Measurements from ENCODE around the gene CACNA1H.

DNA sequence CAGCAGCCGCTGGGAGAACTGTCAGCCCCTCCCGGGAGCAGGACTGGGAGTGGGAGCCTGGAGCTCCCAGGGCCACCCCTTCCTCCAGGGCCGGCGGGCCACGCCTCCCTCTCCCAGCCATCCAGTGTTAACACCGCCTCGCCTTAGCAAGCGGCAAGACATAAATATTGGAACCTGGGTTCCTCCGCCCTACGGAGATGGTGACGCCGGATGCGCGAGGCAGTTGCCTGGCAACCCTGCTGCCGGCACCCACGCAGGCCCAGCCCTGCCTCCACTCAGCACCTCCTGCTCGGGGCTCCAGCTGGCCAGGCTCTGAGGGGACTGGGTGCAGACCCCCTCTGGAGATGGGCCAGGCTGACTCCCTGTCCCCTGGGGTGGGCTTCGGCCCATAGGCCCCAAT, 27.4 kb upstream of the CACNA1H start:
- TF ChIP-seq POLR2AphosphoS5 (IDR thresholded peaks at IDR 0.05) = no peak
- TF ChIP-seq CTCF (IDR thresholded peaks at IDR 0.05) = no peak
- TF ChIP-seq POLR2A (IDR thresholded peaks at IDR 0.05) = no peak
- no peak for TF ChIP-seq EP300 (IDR thresholded peaks at IDR 0.05)
